Central memory CD8-positive, alpha-beta T cell (primary cell): ENCODE measurements around the gene GALNT9.
A peak's percentile ranks its signal among the peaks of the same experiment; 100 is the strongest.

ENCODE experiments used
- ATAC-seq: fragments of 150-1000 bp; cut with Tn5 transposase; replicated peaks from 2 replicates; pipeline ENCODE4 v1.10.0; 2022; ENCODE audit warnings: mild to moderate bottlenecking, moderate FRiP score, moderate number of reproducible peaks; ENCODE audit not compliant: poor library complexity, severe bottlenecking; ENCODE audit errors: extremely low read depth
- DNase-seq, 2 donors: peaks; one replicate each; pipeline ENCODE4 v3.0.0; 2021; ENCODE audit warnings: low spot score in 2 of 2
- H3K27ac Mint-ChIP-seq: one replicate; pipeline ENCODE4 v1.8.0; 2022; ENCODE audit warnings: low read depth, mild to moderate bottlenecking, moderate library complexity, mixed read lengths
- H3K27me3 Mint-ChIP-seq: one replicate; pipeline ENCODE4 v1.8.0; 2022; ENCODE audit warnings: mixed read lengths
- H3K36me3 Mint-ChIP-seq: one replicate; pipeline ENCODE4 v1.8.0; 2022; ENCODE audit warnings: mild to moderate bottlenecking, moderate library complexity, mixed read lengths; ENCODE audit not compliant: insufficient read depth
- H3K4me1 Mint-ChIP-seq: one replicate; pipeline ENCODE4 v1.8.0; 2022; ENCODE audit warnings: mixed read lengths
- H3K4me3 Mint-ChIP-seq: one replicate; pipeline ENCODE4 v1.8.0; 2022; ENCODE audit warnings: mild to moderate bottlenecking, moderate library complexity, mixed read lengths
- H3K9me3 Mint-ChIP-seq: one replicate; pipeline ENCODE4 v1.8.0; 2022; ENCODE audit warnings: mixed read lengths

Gene GALNT9

DNA sequence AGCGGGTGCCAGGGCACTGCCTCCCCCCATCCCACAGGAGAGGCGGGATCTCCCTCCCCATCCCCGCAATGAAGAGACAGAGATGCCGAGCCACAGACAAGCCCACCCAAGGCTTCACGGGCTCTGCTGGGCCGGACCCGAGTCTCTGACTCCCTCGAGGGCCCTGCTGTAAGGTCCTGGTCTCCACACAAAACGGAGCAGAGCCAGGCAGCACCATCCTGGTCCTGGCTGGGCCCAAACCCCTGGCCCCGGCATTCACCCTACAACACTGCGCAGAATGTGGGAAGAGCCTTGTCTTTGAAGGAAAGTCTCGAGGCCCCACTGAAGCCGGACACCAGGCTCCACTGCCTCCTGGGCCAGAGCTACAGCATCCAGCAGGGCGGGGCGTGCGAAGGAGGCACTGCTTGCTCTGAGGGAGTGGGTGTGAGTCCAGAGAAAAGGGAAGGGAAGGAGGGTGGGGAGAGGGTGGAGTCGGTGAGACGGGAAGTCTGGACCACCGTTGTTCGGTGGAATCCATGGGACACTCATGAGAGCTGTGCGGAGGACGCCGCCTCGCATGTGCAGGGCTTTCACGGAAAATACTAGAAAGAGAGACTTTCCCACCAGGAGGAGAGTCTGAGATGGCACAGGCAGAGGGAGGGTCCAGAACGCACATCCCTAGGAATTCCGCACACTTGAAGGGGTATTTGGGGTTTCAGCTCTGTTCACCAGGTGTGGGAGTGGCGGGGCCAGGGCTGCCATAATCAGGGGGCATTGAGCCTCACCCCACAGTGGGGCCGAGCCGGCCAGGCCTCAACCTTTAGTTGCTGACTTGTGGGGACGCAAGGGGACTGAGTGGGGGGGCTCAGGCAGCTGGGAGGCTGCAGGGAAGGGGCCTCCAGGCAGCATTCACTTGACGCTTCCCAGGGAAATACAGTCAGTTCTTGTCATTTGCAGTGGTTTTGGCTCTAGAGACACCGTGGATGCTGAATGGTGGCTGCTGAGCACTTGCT lies 36.8 kb downstream of the GALNT9 start:
- H3K4me1 Mint-ChIP-seq, result peaks cover 5% of the 10 kb centered on the region
- peak overlapping the region; percentile 85 for H3K27ac Mint-ChIP-seq
- H3K4me3 Mint-ChIP-seq, result no peak overlapping the region
- peaks cover 10% of the 10 kb centered on the region for H3K27me3 Mint-ChIP-seq
- DNase-seq (no peak), ATAC-seq (no peak)
- no peaks in the 10 kb centered on the region for H3K9me3 Mint-ChIP-seq
- H3K36me3 Mint-ChIP-seq, result peaks cover 5% of the 10 kb centered on the region

GRCh38 chr12:132291402-132292175 lies 37.8 kb downstream of the GALNT9 start:
- Mint-ChIP-seq H3K27ac (peak overlapping the region; percentile 85), H3K27me3 (peaks cover 17% of the 10 kb centered on the region), H3K36me3 (peaks cover 5% of the 10 kb centered on the region), H3K4me1 (peaks cover 5% of the 10 kb centered on the region), H3K9me3 (no peaks in the 10 kb centered on the region), H3K4me3 (no peak overlapping the region)
- ATAC-seq (no peak), DNase-seq (no peak)

GRCh38 chr12:132290203-132290540 lies 39.2 kb downstream of the GALNT9 start:
- Mint-ChIP-seq H3K27ac (no peak overlapping the region), H3K36me3 (peaks cover 5% of the 10 kb centered on the region)

GRCh38 chr12:132289356-132290202 lies 39.8 kb downstream of the GALNT9 start:
- DNase-seq (no peak), ATAC-seq (no peak)
- Mint-ChIP-seq H3K4me1 (peaks cover 5% of the 10 kb centered on the region), H3K9me3 (no peaks in the 10 kb centered on the region), H3K4me3 (no peak overlapping the region), H3K36me3 (peaks cover 5% of the 10 kb centered on the region), H3K27ac (no peak overlapping the region), H3K27me3 (peaks cover 22% of the 10 kb centered on the region)

More at GRCh38 chr12:132290203-132290540, 39.2 kb downstream of the GALNT9 start:
- Mint-ChIP-seq H3K4me3 (no peak overlapping the region), H3K9me3 (no peaks in the 10 kb centered on the region), H3K4me1 (peaks cover 5% of the 10 kb centered on the region), H3K27me3 (peaks cover 23% of the 10 kb centered on the region)
- no peak for ATAC-seq
- no peak for DNase-seq

DNA sequence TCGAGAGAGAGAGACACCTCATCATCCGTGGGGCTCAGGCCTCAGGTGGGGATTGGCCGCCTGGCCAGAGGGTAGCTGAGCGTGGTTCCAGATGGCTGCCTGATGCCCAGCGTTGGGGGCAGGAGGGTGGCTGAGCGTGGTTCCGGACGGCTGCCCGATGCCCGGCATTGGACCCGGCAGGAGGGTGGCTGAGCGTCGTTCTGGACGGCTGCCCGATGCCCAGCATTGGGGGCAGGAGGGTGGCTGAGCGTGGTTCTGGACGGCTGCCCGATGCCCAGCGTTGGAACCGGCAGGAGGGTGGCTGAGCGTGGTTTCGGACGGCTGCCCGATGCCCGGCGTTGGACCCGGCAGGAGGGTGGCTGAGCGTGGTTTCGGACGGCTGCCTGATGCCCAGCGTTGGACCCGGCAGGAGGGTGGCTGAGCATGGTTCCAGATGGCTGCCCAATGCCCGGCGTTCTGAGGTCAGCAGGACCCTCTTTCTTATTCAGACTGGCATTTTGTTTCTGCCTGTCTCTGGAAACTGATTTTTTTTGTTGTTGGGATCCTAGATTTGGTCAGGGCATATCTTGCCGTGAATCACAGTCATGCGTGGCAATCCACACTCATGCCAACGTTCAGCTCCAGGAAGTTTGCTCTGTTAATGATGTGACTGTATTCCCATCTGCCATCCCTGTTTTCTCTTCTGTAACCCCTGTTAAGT lies 40.7 kb downstream of the GALNT9 start:
- H3K36me3 Mint-ChIP-seq, result peaks cover 5% of the 10 kb centered on the region
- no peaks in the 10 kb centered on the region for H3K9me3 Mint-ChIP-seq
- no peak overlapping the region for H3K27ac Mint-ChIP-seq
- no peak for ATAC-seq
- peaks cover 31% of the 10 kb centered on the region for H3K27me3 Mint-ChIP-seq
- H3K4me3 Mint-ChIP-seq, result no peak overlapping the region
- no peak for DNase-seq
- peaks cover 5% of the 10 kb centered on the region for H3K4me1 Mint-ChIP-seq

GRCh38 chr12:132287391-132288238 lies 41.8 kb downstream of the GALNT9 start:
- Mint-ChIP-seq H3K4me3 (no peak overlapping the region), H3K27ac (no peak overlapping the region), H3K9me3 (no peaks in the 10 kb centered on the region), H3K27me3 (peaks cover 32% of the 10 kb centered on the region), H3K4me1 (peaks cover 5% of the 10 kb centered on the region), H3K36me3 (peaks cover 5% of the 10 kb centered on the region)
- no peak for ATAC-seq
- DNase-seq, result no peak

GRCh38 chr12:132286912-132287311 lies 42.5 kb downstream of the GALNT9 start:
- no peaks in the 10 kb centered on the region for H3K9me3 Mint-ChIP-seq
- H3K27me3 Mint-ChIP-seq, result peaks cover 32% of the 10 kb centered on the region
- H3K27ac Mint-ChIP-seq, result no peak overlapping the region
- no peak overlapping the region for H3K4me3 Mint-ChIP-seq
- ATAC-seq (no peak), DNase-seq (no peak)
- H3K36me3 Mint-ChIP-seq, result peaks cover 5% of the 10 kb centered on the region
- H3K4me1 Mint-ChIP-seq, result peaks cover 1% of the 10 kb centered on the region

DNA sequence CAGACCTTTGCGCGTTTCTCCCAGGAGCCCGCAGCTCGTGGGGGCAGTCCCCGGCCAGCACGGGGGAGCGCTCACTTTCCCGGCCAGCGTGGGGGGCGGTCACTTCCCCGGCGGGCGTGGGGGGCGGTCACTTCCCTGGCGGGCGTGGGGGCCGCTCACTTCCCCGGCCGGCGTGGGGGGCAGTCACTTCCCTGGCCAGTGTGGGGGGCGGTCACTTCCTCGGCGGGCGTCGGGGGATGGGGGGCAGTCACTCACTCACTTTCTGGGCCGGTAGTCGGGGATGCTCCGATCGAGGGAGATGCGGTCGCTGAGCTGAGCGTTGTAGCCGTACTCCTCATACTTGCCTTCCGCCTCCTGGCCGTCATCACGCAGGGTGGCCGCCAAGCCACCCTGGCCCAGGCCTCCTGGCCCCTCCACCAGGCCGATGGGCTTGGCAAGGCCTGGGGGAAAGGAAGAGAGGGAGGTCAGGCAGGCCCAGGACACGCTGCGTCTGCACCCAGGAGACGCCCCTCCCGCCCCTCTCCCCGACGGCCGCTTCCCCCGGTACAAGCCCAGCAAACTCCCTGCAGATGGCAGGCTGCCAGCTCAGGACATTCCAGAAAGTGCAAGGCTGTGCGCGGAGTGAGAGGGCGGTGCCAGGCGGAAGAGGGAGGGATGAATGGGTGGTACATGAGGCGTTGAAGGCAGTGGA lies 43.3 kb downstream of the GALNT9 start:
- H3K36me3 Mint-ChIP-seq, result peaks cover 2% of the 10 kb centered on the region
- H3K4me1 Mint-ChIP-seq, result no peaks in the 10 kb centered on the region
- DNase-seq, result no peak
- peaks cover 32% of the 10 kb centered on the region for H3K27me3 Mint-ChIP-seq
- H3K4me3 Mint-ChIP-seq, result no peak overlapping the region
- no peak overlapping the region for H3K27ac Mint-ChIP-seq
- ATAC-seq, result no peak
- no peaks in the 10 kb centered on the region for H3K9me3 Mint-ChIP-seq

DNA sequence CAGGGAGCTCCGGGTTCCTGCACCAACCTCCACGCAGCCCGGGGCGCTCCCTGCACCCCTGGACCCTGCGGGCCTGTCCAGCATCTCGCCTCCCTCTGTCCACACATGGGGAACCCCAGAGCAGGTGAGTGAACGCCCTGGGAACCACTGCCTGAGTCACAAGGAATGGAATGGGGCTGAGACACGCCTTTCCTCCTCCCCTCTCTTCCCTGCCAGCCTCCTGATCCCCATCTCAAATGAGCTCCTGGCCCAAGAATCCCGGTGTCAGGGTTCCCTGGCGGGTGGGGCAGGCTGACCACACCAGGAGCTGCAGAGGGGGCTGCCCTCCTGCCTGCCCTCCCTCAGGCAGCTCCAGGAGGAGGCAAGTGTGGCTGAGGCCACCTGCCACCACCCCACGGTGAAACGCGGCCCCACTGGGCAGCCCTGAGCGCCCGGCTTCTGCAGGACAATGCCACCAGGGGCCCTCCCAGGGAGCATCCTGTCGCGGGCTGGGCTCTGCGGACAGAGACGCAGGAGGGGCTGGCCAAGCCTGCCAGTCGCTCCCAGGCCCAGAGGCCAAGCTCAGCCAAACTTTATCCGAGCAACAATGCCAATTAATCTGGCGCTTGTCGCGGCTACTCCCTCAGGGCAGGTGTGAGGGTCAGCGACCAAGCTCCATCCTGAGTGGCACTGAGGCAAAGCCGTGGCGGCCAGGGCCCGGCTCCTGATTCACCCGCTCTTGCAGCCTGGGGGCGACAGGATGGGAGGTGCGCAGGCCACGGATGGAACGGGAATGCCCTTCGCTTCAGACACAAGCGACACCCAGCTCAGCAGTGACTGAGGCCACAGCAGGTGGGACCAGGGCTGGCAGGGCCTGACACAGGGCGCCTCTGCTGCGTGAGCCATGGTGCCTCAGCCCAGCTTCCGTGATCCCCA lies 44.3 kb downstream of the GALNT9 start:
- Mint-ChIP-seq H3K36me3 (peaks cover 2% of the 10 kb centered on the region), H3K27ac (no peak overlapping the region), H3K4me3 (no peak overlapping the region), H3K4me1 (no peaks in the 10 kb centered on the region), H3K9me3 (no peaks in the 10 kb centered on the region), H3K27me3 (peaks cover 40% of the 10 kb centered on the region)
- DNase-seq (no peak), ATAC-seq (no peak)

GRCh38 chr12:132284071-132284826 lies 45.1 kb downstream of the GALNT9 start:
- H3K36me3 Mint-ChIP-seq, result no peaks in the 10 kb centered on the region
- H3K9me3 Mint-ChIP-seq, result no peaks in the 10 kb centered on the region
- H3K4me3 Mint-ChIP-seq, result no peak overlapping the region
- peaks cover 48% of the 10 kb centered on the region for H3K27me3 Mint-ChIP-seq
- H3K27ac Mint-ChIP-seq, result no peak overlapping the region
- no peaks in the 10 kb centered on the region for H3K4me1 Mint-ChIP-seq
- ATAC-seq (no peak), DNase-seq (no peak)
